ENCODE results near the gene LYAR. TPM values are rescaled to one million over a fixed set of nuclear protein-coding genes. Genes with fewer than 3 reads are reported as not detected.

The LYAR gene
- total and polyA plus RNA-seq, 2 of the 13 experiments (the other 11 are each of a cell fraction or from before 2014, with no cell fraction given) = 7.8 to 94.2 TPM

DNA sequence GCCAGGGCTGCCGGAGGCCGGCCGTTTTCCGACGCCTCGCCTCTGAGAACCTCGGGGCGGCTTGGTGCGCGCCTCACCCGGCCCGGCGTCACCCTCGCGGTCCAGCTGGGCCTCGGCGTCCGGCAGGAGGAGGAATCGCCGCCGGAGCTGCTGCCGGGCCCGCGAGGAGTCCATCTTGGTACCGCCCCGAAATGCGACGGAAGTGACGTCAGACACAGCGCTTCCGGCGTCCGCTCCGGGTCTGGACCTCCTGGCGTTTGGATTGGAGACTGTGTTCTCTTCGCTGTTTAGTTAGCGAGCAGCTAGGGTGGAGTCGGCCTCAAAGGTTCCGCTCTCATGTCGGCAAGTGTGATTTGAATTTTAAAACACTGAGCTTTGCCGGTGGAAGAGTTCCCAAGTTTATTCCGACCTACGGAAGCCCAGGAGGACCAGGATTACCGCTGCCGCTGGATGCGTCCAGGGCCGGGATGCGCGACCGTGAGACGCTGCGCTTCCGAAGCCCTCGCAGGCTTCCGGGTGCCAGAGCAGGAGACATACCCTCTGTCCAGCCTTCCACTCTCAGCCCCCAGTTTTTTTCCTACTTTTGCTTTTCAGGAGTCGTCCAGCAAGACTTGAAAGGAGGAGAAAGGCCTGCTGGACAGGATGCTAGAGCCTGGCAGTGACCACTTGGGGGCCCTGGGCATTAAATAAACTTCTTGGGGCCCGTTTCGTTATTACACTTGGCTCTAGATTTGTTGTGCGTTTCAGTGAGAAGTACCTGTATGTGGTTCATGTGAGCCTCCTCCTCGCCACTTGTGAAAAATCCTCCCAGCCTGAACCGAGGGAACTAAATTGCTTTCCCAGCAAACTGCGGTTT, 41.7 kb downstream of the LYAR start, which contains the start of gene TMEM128 (continued):
- TF ChIP-seq, protein P1, sequence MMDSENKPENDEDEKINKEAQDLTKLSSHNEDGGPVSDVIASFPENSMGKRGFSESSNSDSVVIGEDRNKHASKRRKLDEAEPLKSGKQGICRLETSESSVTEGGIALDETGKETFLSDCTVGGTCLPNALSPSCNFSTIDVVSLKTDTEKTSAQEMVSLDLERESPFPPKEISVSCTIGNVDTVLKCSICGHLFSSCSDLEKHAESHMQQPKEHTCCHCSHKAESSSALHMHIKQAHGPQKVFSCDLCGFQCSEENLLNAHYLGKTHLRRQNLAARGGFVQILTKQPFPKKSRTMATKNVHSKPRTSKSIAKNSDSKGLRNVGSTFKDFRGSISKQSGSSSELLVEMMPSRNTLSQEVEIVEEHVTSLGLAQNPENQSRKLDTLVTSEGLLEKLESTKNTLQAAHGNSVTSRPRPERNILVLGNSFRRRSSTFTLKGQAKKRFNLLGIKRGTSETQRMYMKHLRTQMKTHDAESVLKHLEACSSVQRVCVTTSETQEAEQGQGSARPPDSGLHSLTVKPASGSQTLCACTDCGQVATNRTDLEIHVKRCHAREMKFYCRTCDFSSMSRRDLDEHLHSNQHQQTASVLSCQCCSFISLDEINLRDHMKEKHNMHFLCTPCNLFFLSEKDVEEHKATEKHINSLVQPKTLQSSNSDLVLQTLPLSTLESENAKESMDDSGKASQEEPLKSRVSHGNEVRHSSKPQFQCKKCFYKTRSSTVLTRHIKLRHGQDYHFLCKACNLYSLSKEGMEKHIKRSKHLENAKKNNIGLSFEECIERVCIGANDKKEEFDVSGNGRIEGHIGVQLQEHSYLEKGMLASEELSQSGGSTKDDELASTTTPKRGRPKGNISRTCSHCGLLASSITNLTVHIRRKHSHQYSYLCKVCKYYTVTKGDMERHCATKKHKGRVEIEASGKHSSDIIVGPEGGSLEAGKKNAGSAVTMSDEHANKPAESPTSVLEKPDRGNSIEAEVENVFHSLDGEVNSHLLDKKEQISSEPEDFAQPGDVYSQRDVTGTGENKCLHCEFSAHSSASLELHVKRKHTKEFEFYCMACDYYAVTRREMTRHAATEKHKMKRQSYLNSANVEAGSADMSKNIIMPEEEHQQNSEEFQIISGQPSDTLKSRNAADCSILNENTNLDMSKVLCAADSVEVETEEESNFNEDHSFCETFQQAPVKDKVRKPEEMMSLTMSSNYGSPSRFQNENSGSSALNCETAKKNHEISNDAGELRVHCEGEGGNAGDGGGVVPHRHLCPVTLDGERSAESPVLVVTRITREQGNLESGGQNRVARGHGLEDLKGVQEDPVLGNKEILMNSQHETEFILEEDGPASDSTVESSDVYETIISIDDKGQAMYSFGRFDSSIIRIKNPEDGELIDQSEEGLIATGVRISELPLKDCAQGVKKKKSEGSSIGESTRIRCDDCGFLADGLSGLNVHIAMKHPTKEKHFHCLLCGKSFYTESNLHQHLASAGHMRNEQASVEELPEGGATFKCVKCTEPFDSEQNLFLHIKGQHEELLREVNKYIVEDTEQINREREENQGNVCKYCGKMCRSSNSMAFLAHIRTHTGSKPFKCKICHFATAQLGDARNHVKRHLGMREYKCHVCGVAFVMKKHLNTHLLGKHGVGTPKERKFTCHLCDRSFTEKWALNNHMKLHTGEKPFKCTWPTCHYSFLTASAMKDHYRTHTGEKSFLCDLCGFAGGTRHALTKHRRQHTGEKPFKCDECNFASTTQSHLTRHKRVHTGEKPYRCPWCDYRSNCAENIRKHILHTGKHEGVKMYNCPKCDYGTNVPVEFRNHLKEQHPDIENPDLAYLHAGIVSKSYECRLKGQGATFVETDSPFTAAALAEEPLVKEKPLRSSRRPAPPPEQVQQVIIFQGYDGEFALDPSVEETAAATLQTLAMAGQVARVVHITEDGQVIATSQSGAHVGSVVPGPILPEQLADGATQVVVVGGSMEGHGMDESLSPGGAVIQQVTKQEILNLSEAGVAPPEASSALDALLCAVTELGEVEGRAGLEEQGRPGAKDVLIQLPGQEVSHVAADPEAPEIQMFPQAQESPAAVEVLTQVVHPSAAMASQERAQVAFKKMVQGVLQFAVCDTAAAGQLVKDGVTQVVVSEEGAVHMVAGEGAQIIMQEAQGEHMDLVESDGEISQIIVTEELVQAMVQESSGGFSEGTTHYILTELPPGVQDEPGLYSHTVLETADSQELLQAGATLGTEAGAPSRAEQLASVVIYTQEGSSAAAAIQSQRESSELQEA (CRISPR knock-in tag; IDR thresholded peaks at IDR 0.05; ENCODE audit: not compliant biosample characterization) = peak; percentile 94
- TF ChIP-seq NONO (IDR thresholded peaks at IDR 0.05) (no peak), NONO (CRISPR knock-in tag; conservative IDR thresholded peaks at IDR 0.05) (peak; percentile 93), KDM3A (CRISPR knock-in tag; IDR thresholded peaks at IDR 0.05; ENCODE audit: low read depth) (no peak; the same call in 1 of the 2 replicates), RARG (CRISPR knock-in tag; IDR thresholded peaks at IDR 0.05; ENCODE audit: low read depth) (no peak), ZEB1 (IDR thresholded peaks at IDR 0.05; ENCODE audit: insufficient replicate concordance, low read depth) (no peak)
- TF ChIP-seq, protein P2, sequence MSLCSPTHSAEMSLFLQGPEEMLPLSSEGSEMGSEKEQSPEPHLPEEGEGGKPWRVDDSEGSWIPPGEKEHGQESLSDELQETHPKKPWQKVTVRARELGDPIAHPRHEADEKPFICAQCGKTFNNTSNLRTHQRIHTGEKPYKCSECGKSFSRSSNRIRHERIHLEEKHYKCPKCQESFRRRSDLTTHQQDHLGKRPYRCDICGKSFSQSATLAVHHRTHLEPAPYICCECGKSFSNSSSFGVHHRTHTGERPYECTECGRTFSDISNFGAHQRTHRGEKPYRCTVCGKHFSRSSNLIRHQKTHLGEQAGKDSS (CRISPR knock-in tag; IDR thresholded peaks at IDR 0.05; ENCODE audit: borderline replicate concordance, low read depth) = no peak
- TF ChIP-seq, protein P3, sequence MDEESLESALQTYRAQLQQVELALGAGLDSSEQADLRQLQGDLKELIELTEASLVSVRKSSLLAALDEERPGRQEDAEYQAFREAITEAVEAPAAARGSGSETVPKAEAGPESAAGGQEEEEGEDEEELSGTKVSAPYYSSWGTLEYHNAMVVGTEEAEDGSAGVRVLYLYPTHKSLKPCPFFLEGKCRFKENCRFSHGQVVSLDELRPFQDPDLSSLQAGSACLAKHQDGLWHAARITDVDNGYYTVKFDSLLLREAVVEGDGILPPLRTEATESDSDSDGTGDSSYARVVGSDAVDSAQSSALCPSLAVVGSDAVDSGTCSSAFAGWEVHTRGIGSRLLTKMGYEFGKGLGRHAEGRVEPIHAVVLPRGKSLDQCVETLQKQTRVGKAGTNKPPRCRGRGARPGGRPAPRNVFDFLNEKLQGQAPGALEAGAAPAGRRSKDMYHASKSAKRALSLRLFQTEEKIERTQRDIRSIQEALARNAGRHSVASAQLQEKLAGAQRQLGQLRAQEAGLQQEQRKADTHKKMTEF (CRISPR knock-in tag; IDR thresholded peaks at IDR 0.05) = peak; percentile 95
- TF ChIP-seq, protein P4, sequence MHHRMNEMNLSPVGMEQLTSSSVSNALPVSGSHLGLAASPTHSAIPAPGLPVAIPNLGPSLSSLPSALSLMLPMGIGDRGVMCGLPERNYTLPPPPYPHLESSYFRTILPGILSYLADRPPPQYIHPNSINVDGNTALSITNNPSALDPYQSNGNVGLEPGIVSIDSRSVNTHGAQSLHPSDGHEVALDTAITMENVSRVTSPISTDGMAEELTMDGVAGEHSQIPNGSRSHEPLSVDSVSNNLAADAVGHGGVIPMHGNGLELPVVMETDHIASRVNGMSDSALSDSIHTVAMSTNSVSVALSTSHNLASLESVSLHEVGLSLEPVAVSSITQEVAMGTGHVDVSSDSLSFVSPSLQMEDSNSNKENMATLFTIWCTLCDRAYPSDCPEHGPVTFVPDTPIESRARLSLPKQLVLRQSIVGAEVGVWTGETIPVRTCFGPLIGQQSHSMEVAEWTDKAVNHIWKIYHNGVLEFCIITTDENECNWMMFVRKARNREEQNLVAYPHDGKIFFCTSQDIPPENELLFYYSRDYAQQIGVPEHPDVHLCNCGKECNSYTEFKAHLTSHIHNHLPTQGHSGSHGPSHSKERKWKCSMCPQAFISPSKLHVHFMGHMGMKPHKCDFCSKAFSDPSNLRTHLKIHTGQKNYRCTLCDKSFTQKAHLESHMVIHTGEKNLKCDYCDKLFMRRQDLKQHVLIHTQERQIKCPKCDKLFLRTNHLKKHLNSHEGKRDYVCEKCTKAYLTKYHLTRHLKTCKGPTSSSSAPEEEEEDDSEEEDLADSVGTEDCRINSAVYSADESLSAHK (CRISPR knock-in tag; IDR thresholded peaks at IDR 0.05; ENCODE audit: borderline replicate concordance) = no peak
- TF ChIP-seq, protein P5, sequence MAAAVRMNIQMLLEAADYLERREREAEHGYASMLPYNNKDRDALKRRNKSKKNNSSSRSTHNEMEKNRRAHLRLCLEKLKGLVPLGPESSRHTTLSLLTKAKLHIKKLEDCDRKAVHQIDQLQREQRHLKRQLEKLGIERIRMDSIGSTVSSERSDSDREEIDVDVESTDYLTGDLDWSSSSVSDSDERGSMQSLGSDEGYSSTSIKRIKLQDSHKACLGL (CRISPR knock-in tag; IDR thresholded peaks at IDR 0.05) = peak; percentile 70; the same call in 1 of the 2 replicates

Data from HepG2 (cell line).